OCI-LY3 (cell line): ENCODE results near the gene SLC25A48.

Source experiments
- H2AFZ ChIP-seq: fragments of 200-600, 300-600 bp; shearing (Covaris generic); 2 replicates; pipeline ENCODE4 v1.6.0; 2014; ENCODE audit warnings: antibody characterized with exemption, low read depth, low read length
- H3K27ac ChIP-seq: fragments of 200-600, 300-600 bp; sonication (generic); 2 replicates; pipeline ENCODE4 v1.5.1; 2014; ENCODE audit warnings: mild to moderate bottlenecking, low read length, moderate library complexity, mixed read lengths
- H3K27me3 ChIP-seq: fragments of 200-600, 300-600 bp; sonication (generic); 2 replicates; pipeline ENCODE4 v1.6.1; 2014; ENCODE audit warnings: low read depth, low read length, mixed read lengths
- H3K36me3 ChIP-seq: fragments of 200-600, 300-600 bp; sonication (generic); replicated peaks from 2 replicates; pipeline ENCODE3; 2014; ENCODE audit warnings: low read depth, low read length, mixed read lengths
- H3K4me1 ChIP-seq: fragments of 300-600, 200-600 bp; sonication (generic); 2 replicates; pipeline ENCODE4 v1.6.1; 2014; ENCODE audit warnings: low read length, mixed read lengths
- H3K4me2 ChIP-seq: fragments of 200-600, 300-600 bp; sonication (generic); 2 replicates; pipeline ENCODE4 v1.6.1; 2014; ENCODE audit warnings: low read length, mixed read lengths
- H3K4me3 ChIP-seq: fragments of 300-600, 200-600 bp; sonication (generic); 2 replicates; pipeline ENCODE4 v1.5.1; 2014; ENCODE audit warnings: antibody characterized with exemption, mild to moderate bottlenecking, low read length, moderate library complexity
- H3K79me2 ChIP-seq: fragments of 300-600, 200-600 bp; shearing (Covaris generic); 2 replicates; pipeline ENCODE4 v1.6.1; 2014; ENCODE audit warnings: mild to moderate bottlenecking, low read length, mixed read lengths
- H3K9ac ChIP-seq: fragments of 300-600, 200-600 bp; shearing (Covaris generic); 2 replicates; pipeline ENCODE4 v1.6.0; 2014; ENCODE audit warnings: mild to moderate bottlenecking, low read length, moderate library complexity
- H3K9me3 ChIP-seq: fragments of 200-600, 300-600 bp; shearing (Covaris generic); 2 replicates; pipeline ENCODE4 v1.6.1; 2014; ENCODE audit warnings: low read length, mixed read lengths; ENCODE audit not compliant: insufficient read depth
- H4K20me1 ChIP-seq: fragments of 200-600, 300-600 bp; sonication (generic); 2 replicates; pipeline ENCODE4 v1.6.1; 2016; ENCODE audit warnings: low read length, mixed read lengths; ENCODE audit not compliant: insufficient read depth
- EZH2phosphoT487 ChIP-seq: fragments of 200-600 bp; shearing (Covaris generic); IDR thresholded peaks from 2 replicates; pipeline ENCODE4 v1.6.1; 2018; ENCODE audit warnings: antibody characterized with exemption, mixed run types, low read depth
- TF ChIP-seq, protein P1 (sequence below): fragments of 200-600, 300-600 bp; sonication (generic); IDR thresholded peaks from 2 replicates; pipeline ENCODE4 v1.5.1; 2014; ENCODE audit warnings: antibody characterized with exemption, low read length, low read depth

SLC25A48 gene

GRCh38 chr5:135915466-135916001 is 81.1 kb downstream of the SLC25A48 start:
- H3K9me3 ChIP-seq = no peaks in the 10 kb centered on the region
- H3K27me3 ChIP-seq = peaks cover 31% of the 10 kb centered on the region
- no peak overlapping the region for H3K4me2 ChIP-seq
- H3K9ac ChIP-seq = no peak overlapping the region
- H3K36me3 ChIP-seq = no peaks in the 10 kb centered on the region
- H2AFZ ChIP-seq = no peak overlapping the region
- no peaks in the 10 kb centered on the region for H3K79me2 ChIP-seq
- H4K20me1 ChIP-seq = no peaks in the 10 kb centered on the region
- H3K27ac ChIP-seq = no peak overlapping the region
- no peak overlapping the region for H3K4me3 ChIP-seq
- no peaks in the 10 kb centered on the region for H3K4me1 ChIP-seq
- no peak for TF ChIP-seq EZH2phosphoT487
- TF ChIP-seq, protein P1, sequence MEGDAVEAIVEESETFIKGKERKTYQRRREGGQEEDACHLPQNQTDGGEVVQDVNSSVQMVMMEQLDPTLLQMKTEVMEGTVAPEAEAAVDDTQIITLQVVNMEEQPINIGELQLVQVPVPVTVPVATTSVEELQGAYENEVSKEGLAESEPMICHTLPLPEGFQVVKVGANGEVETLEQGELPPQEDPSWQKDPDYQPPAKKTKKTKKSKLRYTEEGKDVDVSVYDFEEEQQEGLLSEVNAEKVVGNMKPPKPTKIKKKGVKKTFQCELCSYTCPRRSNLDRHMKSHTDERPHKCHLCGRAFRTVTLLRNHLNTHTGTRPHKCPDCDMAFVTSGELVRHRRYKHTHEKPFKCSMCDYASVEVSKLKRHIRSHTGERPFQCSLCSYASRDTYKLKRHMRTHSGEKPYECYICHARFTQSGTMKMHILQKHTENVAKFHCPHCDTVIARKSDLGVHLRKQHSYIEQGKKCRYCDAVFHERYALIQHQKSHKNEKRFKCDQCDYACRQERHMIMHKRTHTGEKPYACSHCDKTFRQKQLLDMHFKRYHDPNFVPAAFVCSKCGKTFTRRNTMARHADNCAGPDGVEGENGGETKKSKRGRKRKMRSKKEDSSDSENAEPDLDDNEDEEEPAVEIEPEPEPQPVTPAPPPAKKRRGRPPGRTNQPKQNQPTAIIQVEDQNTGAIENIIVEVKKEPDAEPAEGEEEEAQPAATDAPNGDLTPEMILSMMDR = no peak

DNA sequence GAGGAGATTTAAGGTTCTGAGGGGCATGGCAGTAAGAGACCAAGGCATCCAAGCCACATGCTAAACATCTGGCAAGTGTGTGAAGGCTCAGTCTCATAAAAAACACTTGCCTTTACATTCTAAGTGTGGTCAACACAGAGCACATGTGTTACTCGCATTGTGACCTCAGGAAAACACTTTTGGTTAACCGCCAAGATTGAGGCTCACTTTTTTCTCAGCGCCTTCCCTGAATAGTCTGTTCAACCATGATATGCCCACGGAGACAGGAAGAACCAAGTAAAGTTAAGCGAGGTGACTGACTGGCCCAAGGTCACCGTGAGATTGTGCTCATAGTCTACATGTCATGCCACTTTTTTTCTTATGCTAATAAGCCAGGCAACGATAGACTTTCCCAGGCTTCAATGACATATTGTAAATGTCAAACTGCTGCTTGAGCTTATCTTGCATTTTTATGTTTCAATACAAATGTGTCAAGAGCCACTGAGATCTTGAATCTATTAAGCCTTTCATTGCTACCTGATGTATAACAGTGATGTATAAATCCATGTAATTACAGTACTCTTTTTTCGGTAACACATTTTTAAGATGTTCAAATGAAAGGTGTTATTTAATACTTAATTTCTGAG is 82.3 kb downstream of the SLC25A48 start:
- H3K27ac ChIP-seq = no peak overlapping the region
- H3K9me3 ChIP-seq = no peaks in the 10 kb centered on the region
- H3K36me3 ChIP-seq = no peaks in the 10 kb centered on the region
- H3K4me1 ChIP-seq = no peaks in the 10 kb centered on the region
- no peak overlapping the region for H3K4me3 ChIP-seq
- no peaks in the 10 kb centered on the region for H4K20me1 ChIP-seq
- no peaks in the 10 kb centered on the region for H3K79me2 ChIP-seq
- TF ChIP-seq, protein P1 = no peak
- TF ChIP-seq EZH2phosphoT487 = no peak
- no peak overlapping the region for H3K4me2 ChIP-seq
- H3K9ac ChIP-seq = no peak overlapping the region
- H3K27me3 ChIP-seq = peaks cover 39% of the 10 kb centered on the region
- H2AFZ ChIP-seq = no peak overlapping the region

- Histone ChIP-seq H2AFZ (no peak overlapping the region), H3K4me2 (no peak overlapping the region), H3K36me3 (no peaks in the 10 kb centered on the region), H3K79me2 (no peaks in the 10 kb centered on the region), H3K9ac (no peak overlapping the region), H4K20me1 (no peaks in the 10 kb centered on the region), H3K4me3 (no peak overlapping the region), H3K9me3 (no peaks in the 10 kb centered on the region), H3K4me1 (no peaks in the 10 kb centered on the region), H3K27ac (no peak overlapping the region), H3K27me3 (peaks cover 23% of the 10 kb centered on the region)
- TF ChIP-seq, protein P1 = no peak
- TF ChIP-seq EZH2phosphoT487 = no peak
These were observed 85.7 kb downstream of the SLC25A48 start for GRCh38 chr5:135920199-135920598.

DNA sequence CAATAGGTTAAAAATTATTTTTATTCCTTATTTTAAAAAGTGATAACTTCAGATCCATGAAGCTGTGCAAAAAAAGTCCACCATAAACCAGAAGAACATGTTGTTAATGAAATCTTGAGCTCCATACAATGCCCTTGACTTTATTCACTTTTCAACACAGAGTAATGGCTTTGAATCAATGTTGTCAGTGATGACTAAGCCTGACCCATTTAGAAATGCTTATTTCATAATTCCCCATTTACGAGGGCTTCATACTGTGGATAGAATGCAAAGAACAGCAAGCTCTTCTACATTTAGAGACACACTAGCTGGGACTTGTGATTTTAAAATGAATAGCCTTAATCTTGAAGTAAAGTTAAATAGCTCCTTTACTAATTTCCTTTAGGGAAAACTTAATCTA is 86.9 kb downstream of the SLC25A48 start:
- H3K79me2 ChIP-seq = no peaks in the 10 kb centered on the region
- TF ChIP-seq EZH2phosphoT487 = no peak
- TF ChIP-seq, protein P1 = no peak
- no peak overlapping the region for H3K27ac ChIP-seq
- H3K9ac ChIP-seq = no peak overlapping the region
- H2AFZ ChIP-seq = no peak overlapping the region
- no peak overlapping the region for H3K4me3 ChIP-seq
- peaks cover 21% of the 10 kb centered on the region for H3K27me3 ChIP-seq
- H3K4me2 ChIP-seq = no peak overlapping the region
- no peaks in the 10 kb centered on the region for H3K36me3 ChIP-seq
- no peaks in the 10 kb centered on the region for H3K4me1 ChIP-seq
- H4K20me1 ChIP-seq = no peaks in the 10 kb centered on the region
- H3K9me3 ChIP-seq = no peaks in the 10 kb centered on the region
